ENCODE data around the gene TRAPPC6A.

Gene TRAPPC6A

DNA sequence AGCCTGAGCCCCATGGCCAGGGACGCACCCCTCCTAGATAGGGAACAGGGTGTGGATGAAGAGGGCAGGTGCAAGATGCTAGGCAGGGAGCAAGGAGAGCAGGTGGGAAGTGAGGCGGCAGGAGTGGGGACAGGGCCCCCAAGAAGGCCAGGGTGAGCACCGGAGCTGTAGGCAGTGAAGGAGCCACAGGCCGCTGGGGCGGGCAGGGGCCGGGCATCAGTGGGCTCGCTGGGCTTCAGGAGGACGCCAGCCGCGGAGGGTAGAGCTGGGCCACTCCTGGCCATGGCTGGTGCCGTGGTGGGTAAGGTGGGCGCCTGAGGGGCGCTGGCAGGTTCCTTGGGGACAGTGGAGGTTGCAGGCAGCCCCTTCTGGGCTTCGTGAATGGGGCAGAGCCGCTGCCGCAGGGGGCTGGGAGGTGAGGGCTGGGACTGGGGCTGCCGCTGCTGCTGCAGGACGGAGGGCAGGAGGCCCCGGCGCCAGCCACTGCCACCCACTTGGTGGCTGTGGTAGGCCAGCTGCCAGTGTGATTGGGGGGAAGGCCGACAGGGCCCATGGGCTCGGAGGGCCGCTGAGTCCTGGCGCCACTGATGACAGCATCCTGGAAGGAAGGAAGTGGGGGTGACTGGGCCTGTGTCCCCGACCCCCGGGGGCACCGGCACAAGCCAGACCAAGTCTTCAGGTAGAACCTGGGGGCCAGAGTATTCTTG, 19.4 kb downstream of the TRAPPC6A start:
- H3K27ac ChIP-seq (ENCODE audit: low read depth, low read length), result no peak overlapping the region
- no peak overlapping the region for H3K4me3 ChIP-seq (ENCODE audit: low read depth in 1 of 5, low read length in 5 of 5)
- H3K4me1 ChIP-seq (ENCODE audit: control insufficient read depth in 5 of 5, insufficient read depth in 5 of 5, low read length in 5 of 5), result peaks cover 0 to 9% (median 6%) of the 10 kb centered on the region in 5 donors
- no peak overlapping the region for H3K9ac ChIP-seq (ENCODE audit: low read length in 5 of 5)
- no peaks in the 10 kb centered on the region for H3K9me3 ChIP-seq (ENCODE audit: control insufficient read depth in 5 of 5, low read length in 5 of 5)
- H3K36me3 ChIP-seq (ENCODE audit: control insufficient read depth in 5 of 5, insufficient read depth in 5 of 5, low read length in 5 of 5), result no peaks in the 10 kb centered on the region
- peaks cover 64 to 82% (median 74%) of the 10 kb centered on the region in 5 donors for H3K27me3 ChIP-seq (ENCODE audit: control insufficient read depth in 5 of 5, insufficient read depth in 4 of 5, low read length in 5 of 5)

DNA sequence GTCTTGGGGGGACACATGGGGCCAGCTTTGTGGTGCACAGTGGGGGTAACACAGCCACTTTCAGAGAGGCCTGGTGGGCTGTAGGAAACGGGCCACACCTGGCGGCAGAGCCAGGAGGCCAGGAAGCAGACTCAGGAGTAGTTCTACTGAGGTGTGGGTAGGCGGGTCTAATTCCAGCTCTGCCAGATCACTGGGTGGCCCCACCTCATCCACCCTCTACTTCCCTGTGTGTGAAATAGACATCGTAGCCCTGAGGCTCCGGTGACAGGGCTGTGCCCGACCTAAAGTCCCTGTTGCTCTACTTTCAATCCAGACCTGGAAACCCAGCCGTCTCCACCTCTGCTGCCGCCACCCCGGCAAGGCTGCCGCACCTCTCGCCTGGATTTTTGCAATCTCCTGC, 21.3 kb downstream of the TRAPPC6A start:
- Histone ChIP-seq H3K4me3 (ENCODE audit: low read depth in 1 of 5, low read length in 5 of 5) (no peak overlapping the region), H3K4me1 (ENCODE audit: control insufficient read depth in 5 of 5, insufficient read depth in 5 of 5, low read length in 5 of 5) (peaks cover 0 to 28% (median 25%) of the 10 kb centered on the region in 5 donors), H3K27ac (ENCODE audit: low read depth, low read length) (no peak overlapping the region), H3K9ac (ENCODE audit: low read length in 5 of 5) (no peak overlapping the region), H3K36me3 (ENCODE audit: control insufficient read depth in 5 of 5, insufficient read depth in 5 of 5, low read length in 5 of 5) (no peaks in the 10 kb centered on the region), H3K9me3 (ENCODE audit: control insufficient read depth in 5 of 5, low read length in 5 of 5) (no peaks in the 10 kb centered on the region), H3K27me3 (ENCODE audit: control insufficient read depth in 5 of 5, insufficient read depth in 4 of 5, low read length in 5 of 5) (peaks cover 68 to 88% (median 82%) of the 10 kb centered on the region in 5 donors)

DNA sequence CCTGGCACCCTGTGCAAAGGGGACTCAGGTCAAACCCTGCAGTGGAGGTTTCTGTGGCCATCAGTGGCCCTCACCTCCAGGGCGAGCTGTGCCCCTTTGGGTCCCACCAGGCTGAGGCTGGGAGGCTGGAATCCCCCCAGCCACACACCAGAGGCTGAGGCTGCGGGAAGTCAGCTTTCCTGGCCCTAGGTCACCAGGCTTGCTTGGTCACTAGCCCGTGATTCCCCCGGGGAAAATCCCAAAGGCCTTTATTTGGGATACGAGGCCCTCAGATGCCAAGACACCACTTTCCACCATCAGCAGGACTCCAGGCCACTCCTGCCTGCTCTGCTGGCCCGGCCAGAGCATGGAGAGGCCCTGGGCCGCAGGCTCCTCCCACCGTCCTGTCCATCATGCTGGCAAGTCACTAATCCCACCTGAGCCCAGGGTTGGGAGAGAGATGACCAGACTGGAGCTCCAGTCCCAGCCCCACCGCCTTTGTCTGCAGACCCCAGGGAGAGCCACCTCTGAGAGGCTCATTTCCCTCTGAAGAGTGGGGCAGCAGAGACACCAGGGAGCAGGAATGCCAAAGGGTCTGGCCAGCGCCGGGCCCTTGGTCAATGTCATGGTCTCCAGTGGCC, 21.9 kb downstream of the TRAPPC6A start:
- Histone ChIP-seq H3K27ac (ENCODE audit: low read depth, low read length) (no peak overlapping the region), H3K9ac (ENCODE audit: low read length in 5 of 5) (no peak overlapping the region), H3K4me1 (ENCODE audit: control insufficient read depth in 5 of 5, insufficient read depth in 5 of 5, low read length in 5 of 5) (peaks cover 0 to 28% (median 27%) of the 10 kb centered on the region in 5 donors), H3K4me3 (ENCODE audit: low read depth in 1 of 5, low read length in 5 of 5) (no peak overlapping the region), H3K27me3 (ENCODE audit: control insufficient read depth in 5 of 5, insufficient read depth in 4 of 5, low read length in 5 of 5) (peaks cover 65 to 88% (median 82%) of the 10 kb centered on the region in 5 donors), H3K9me3 (ENCODE audit: control insufficient read depth in 5 of 5, low read length in 5 of 5) (no peaks in the 10 kb centered on the region), H3K36me3 (ENCODE audit: control insufficient read depth in 5 of 5, insufficient read depth in 5 of 5, low read length in 5 of 5) (no peaks in the 10 kb centered on the region)

DNA sequence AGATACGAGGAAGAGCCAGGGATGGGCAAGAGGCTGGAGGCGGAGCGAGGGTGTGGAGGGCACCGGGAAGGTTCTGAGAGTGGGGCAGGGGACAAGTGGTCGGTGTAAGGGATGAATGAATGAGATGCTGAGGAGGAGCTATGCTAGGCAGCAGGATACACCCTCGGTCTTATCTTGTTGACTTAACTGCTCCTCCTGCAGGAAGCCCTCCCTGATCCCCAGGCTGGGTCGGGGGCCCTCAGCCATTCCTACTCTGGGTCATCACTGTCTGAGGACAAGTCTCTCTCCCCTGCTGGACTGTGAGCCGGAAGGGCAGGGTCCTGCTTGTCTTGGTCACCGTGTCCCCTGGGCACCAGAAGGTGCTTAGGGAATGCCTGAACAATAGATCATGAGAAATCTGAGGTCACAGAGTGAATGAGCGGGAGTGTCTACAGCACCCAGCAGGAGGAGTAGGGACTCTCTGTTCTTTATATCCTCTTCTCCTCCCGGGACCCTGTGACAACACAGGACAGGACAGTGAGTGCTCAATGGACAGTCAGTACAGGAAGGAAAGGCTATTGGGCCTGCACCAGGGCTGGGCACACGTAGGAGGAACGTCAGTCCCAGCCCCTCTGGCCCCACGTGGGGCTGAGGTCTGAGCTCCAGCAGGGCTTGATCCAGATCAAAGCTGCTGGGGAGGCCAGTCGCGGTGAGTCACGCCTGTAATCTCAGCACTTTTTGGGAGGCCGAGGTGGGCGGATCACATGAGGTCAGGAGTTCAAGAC, 23.8 kb downstream of the TRAPPC6A start:
- Histone ChIP-seq H3K4me3 (ENCODE audit: low read depth in 1 of 5, low read length in 5 of 5) (peak overlapping the region in 3 of 5 donors; percentile 38 to 66 (median 51)), H3K36me3 (ENCODE audit: control insufficient read depth in 5 of 5, insufficient read depth in 5 of 5, low read length in 5 of 5) (no peaks in the 10 kb centered on the region), H3K27ac (ENCODE audit: low read depth, low read length) (no peak overlapping the region), H3K4me1 (ENCODE audit: control insufficient read depth in 5 of 5, insufficient read depth in 5 of 5, low read length in 5 of 5) (peaks cover 0 to 28% (median 27%) of the 10 kb centered on the region in 5 donors), H3K9ac (ENCODE audit: low read length in 5 of 5) (no peak overlapping the region), H3K27me3 (ENCODE audit: control insufficient read depth in 5 of 5, insufficient read depth in 4 of 5, low read length in 5 of 5) (peaks cover 47 to 74% (median 71%) of the 10 kb centered on the region in 5 donors), H3K9me3 (ENCODE audit: control insufficient read depth in 5 of 5, low read length in 5 of 5) (no peaks in the 10 kb centered on the region)

DNA sequence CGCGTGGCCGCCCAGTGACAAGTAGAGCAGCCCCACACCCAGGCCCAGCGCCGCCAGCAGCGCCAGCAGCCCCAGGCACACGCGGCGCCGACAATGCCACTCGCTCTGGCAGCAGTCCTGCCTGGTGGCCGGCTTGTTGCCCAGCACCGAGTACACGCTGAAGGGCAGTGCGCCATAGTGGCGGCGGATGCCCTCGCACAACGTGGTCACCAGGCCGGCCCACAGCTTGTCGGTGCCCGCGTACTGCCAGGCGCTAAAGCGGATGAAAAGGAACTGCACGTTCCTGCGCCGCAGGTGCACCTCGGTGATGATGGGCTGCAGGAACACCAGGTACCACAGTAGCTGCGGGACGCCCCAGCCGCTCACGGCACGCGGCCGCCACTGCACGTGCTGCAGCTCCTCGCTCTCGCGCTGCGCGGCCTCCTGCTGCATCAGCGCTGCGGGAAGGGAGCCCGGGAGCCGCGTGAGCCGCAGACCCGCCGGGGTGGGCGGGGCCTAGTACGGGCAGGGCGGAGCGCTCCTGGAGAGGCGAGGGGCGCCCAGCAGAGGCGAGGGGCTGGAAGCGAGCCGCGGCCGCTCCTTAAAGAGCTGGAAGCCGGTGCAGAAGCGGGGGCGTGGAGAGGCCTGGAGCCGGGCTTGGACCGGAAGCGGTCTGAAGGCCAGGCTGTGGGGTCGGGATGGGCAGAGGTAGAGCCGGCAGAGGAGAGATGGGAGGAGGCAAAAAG, 24.5 kb downstream of the TRAPPC6A start:
- H3K9ac ChIP-seq (ENCODE audit: low read length in 5 of 5), result no peak overlapping the region
- no peaks in the 10 kb centered on the region for H3K9me3 ChIP-seq (ENCODE audit: control insufficient read depth in 5 of 5, low read length in 5 of 5)
- H3K36me3 ChIP-seq (ENCODE audit: control insufficient read depth in 5 of 5, insufficient read depth in 5 of 5, low read length in 5 of 5), result no peaks in the 10 kb centered on the region
- peak overlapping the region in 4 of 5 donors; percentile 38 to 66 (median 45) for H3K4me3 ChIP-seq (ENCODE audit: low read depth in 1 of 5, low read length in 5 of 5)
- H3K27me3 ChIP-seq (ENCODE audit: control insufficient read depth in 5 of 5, insufficient read depth in 4 of 5, low read length in 5 of 5), result peaks cover 43 to 67% (median 63%) of the 10 kb centered on the region in 5 donors
- no peak overlapping the region for H3K27ac ChIP-seq (ENCODE audit: low read depth, low read length)
- peaks cover 0 to 28% (median 27%) of the 10 kb centered on the region in 5 donors for H3K4me1 ChIP-seq (ENCODE audit: control insufficient read depth in 5 of 5, insufficient read depth in 5 of 5, low read length in 5 of 5)

DNA sequence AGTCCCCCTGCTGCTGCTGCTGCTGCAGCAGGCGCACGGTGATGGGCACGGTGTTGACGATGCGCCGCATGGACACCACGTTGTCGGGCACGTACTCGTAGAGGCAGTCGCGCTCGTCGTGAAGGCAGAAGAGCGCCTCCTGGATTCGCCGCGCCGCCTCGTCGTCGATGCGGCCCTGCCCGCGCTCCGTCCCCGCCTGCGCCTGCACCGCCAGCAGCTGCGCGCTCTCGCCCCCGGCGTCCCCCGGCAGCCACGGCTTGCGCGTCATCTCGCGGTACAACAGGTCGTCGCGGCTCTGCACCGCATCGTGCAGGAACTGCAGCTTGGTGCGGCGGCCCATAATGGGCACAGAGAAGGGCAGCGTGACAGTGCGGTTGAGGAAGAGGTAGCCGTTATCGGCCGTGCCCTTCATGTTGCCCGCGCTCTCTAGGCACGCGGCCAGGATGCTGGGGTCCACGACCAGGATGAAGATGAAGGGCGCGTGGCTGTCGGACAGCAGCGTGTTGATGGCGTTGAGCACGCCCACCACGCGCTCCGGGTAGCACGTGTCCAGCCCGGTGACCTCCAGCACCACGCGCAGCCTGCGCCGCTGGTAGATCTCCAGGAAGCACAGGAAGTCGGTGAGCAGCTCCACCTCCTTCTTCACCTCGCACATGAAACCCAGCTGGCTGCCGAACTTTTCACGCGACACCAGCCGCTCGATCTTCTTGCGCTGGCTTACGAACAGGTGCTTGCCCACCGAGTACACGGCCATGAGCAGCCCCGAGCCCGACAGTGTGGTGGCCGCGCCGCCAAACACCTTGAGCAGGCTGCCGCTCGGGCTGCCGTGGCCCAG, 25.3 kb downstream of the TRAPPC6A start:
- Histone ChIP-seq H3K27me3 (ENCODE audit: control insufficient read depth in 5 of 5, insufficient read depth in 4 of 5, low read length in 5 of 5) (peaks cover 37 to 60% (median 55%) of the 10 kb centered on the region in 5 donors), H3K9me3 (ENCODE audit: control insufficient read depth in 5 of 5, low read length in 5 of 5) (no peaks in the 10 kb centered on the region), H3K9ac (ENCODE audit: low read length in 5 of 5) (peak overlapping the region in 1 of 5 donors; percentile 6), H3K4me1 (ENCODE audit: control insufficient read depth in 5 of 5, insufficient read depth in 5 of 5, low read length in 5 of 5) (peaks cover 0 to 28% (median 27%) of the 10 kb centered on the region in 5 donors), H3K36me3 (ENCODE audit: control insufficient read depth in 5 of 5, insufficient read depth in 5 of 5, low read length in 5 of 5) (no peaks in the 10 kb centered on the region), H3K27ac (ENCODE audit: low read depth, low read length) (no peak overlapping the region), H3K4me3 (ENCODE audit: low read depth in 1 of 5, low read length in 5 of 5) (peak overlapping the region in 4 of 5 donors; percentile 38 to 66 (median 45))

DNA sequence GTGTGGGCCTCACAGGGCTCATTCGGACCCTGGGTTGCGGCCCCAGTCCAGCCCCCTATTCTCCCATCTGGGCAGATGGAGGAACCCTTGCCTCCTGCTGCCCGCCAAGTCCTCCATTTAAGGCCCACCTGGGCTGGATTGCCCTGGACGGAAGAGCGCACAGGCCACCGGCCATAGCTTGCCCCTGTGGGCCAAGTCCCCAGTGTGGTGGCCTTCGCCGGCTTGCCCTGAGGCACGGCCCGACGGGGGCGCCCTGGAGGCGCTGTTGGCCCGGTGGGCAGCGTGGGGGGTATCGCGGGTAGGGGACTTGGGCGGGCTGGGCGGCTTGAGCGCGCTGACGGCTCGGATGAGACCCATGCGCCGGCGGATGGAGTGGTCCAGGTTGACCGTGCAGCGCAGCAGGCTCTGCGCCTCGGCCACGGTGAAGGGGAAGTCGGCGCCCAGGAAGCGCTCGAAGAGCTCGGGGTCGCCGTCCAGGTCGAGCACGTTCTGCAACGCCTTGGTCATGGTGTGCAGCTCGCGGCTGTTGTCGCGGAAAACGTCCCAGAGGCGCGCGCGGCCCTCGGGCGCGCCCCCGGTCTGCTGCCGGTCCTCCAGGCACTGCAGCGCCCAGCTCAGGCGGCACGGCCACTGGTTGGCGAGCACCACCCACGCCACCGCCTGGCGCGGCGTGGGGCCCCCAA, 26.1 kb downstream of the TRAPPC6A start:
- peak overlapping the region in 1 of 5 donors; percentile 6 for H3K9ac ChIP-seq (ENCODE audit: low read length in 5 of 5)
- H3K9me3 ChIP-seq (ENCODE audit: control insufficient read depth in 5 of 5, low read length in 5 of 5), result no peaks in the 10 kb centered on the region
- peaks cover 0 to 28% (median 27%) of the 10 kb centered on the region in 5 donors for H3K4me1 ChIP-seq (ENCODE audit: control insufficient read depth in 5 of 5, insufficient read depth in 5 of 5, low read length in 5 of 5)
- peak overlapping the region in 4 of 5 donors; percentile 38 to 66 (median 45) for H3K4me3 ChIP-seq (ENCODE audit: low read depth in 1 of 5, low read length in 5 of 5)
- peaks cover 0 to 5% (median 4%) of the 10 kb centered on the region in 5 donors for H3K36me3 ChIP-seq (ENCODE audit: control insufficient read depth in 5 of 5, insufficient read depth in 5 of 5, low read length in 5 of 5)
- peaks cover 33 to 60% (median 51%) of the 10 kb centered on the region in 5 donors for H3K27me3 ChIP-seq (ENCODE audit: control insufficient read depth in 5 of 5, insufficient read depth in 4 of 5, low read length in 5 of 5)
- no peak overlapping the region for H3K27ac ChIP-seq (ENCODE audit: low read depth, low read length)

DNA sequence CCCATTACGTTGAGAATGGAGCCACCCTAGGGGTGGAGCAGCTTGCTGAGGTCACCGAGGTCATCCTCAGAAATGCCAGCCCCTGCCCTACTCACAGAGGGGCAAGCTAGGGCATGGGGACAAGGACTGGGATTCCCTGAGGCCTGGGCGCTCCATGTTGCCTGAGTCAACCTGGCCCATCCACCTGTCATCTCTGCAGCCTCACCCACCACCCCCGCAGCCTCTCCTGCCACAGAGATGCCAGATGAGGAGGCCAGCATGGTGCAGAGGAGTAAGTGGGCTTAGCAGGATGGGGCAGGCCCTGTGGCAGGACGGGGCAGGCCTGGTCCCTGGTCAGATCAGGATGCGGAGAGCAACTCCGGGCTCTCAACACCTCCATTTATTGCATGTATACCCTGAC, 26.7 kb downstream of the TRAPPC6A start:
- H3K9ac ChIP-seq (ENCODE audit: low read length in 5 of 5), result no peak overlapping the region
- H3K4me1 ChIP-seq (ENCODE audit: control insufficient read depth in 5 of 5, insufficient read depth in 5 of 5, low read length in 5 of 5), result peaks cover 0 to 28% (median 27%) of the 10 kb centered on the region in 5 donors
- no peaks in the 10 kb centered on the region for H3K9me3 ChIP-seq (ENCODE audit: control insufficient read depth in 5 of 5, low read length in 5 of 5)
- H3K4me3 ChIP-seq (ENCODE audit: low read depth in 1 of 5, low read length in 5 of 5), result no peak overlapping the region
- peaks cover 0 to 11% (median 4%) of the 10 kb centered on the region in 5 donors for H3K36me3 ChIP-seq (ENCODE audit: control insufficient read depth in 5 of 5, insufficient read depth in 5 of 5, low read length in 5 of 5)
- peaks cover 26 to 54% (median 45%) of the 10 kb centered on the region in 5 donors for H3K27me3 ChIP-seq (ENCODE audit: control insufficient read depth in 5 of 5, insufficient read depth in 4 of 5, low read length in 5 of 5)
- H3K27ac ChIP-seq (ENCODE audit: low read depth, low read length), result no peak overlapping the region
